Stimulated activated CD8-positive, alpha-beta memory T cell treated with anti-CD3 and anti-CD28 coated beads, Interleukin-7, amount 100 ng/mL, for 24 hours (primary cell): ENCODE data around the gene MFGE8.
"Not testable (repeated sequence)": the region's sequence is repeated elsewhere in the genome, so short reads cannot be mapped to it uniquely, and the experiment has no call there.

Experiments
- DNase-seq: peaks from one replicate; pipeline ENCODE4 v3.0.0-alpha.2; 2020; ENCODE audit warnings: low read depth

Gene MFGE8

GRCh38 chr15:88913017-88913849 is at the start of gene MFGE8:
TSS of gene MFGE8 (minus strand) at chr15:88913379. CDS start at chr15:88913319, 60 bp downstream.
- DNase-seq = peak; percentile 37

GRCh38 chr15:88959445-88959844 is 46.3 kb upstream of the MFGE8 start:
- no peak for DNase-seq

GRCh38 chr15:88956906-88957305 is 43.7 kb upstream of the MFGE8 start:
- no peak for DNase-seq

GRCh38 chr15:88956263-88956662 is 43.1 kb upstream of the MFGE8 start:
- no peak for DNase-seq

GRCh38 chr15:88954431-88955277 is 41.5 kb upstream of the MFGE8 start:
- DNase-seq = no peak

GRCh38 chr15:88950600-88951160 is 37.5 kb upstream of the MFGE8 start:
- no peak for DNase-seq

GRCh38 chr15:88949734-88950400 is 36.7 kb upstream of the MFGE8 start:
- DNase-seq = no peak

GRCh38 chr15:88940110-88940675 is 27.0 kb upstream of the MFGE8 start:
- no peak for DNase-seq

GRCh38 chr15:88939486-88939806 is 26.3 kb upstream of the MFGE8 start:
- DNase-seq = no peak

- no peak for DNase-seq
These were observed 25.8 kb upstream of the MFGE8 start for GRCh38 chr15:88938802-88939485.

GRCh38 chr15:88934449-88934848 is 21.3 kb upstream of the MFGE8 start:
- not testable (repeated sequence) for DNase-seq

- no peak for DNase-seq
These were observed 19.7 kb upstream of the MFGE8 start for GRCh38 chr15:88932875-88933330.

GRCh38 chr15:88932271-88932874 is 19.2 kb upstream of the MFGE8 start:
- no peak for DNase-seq

GRCh38 chr15:88930579-88930978 is 17.4 kb upstream of the MFGE8 start:
- no peak for DNase-seq

GRCh38 chr15:88929358-88930098 is 16.3 kb upstream of the MFGE8 start:
- DNase-seq = not testable (repeated sequence)

- not testable (repeated sequence) for DNase-seq
These were observed 15.0 kb upstream of the MFGE8 start for GRCh38 chr15:88928192-88928591.

- not testable (repeated sequence) for DNase-seq
These were observed 12.5 kb upstream of the MFGE8 start for GRCh38 chr15:88925648-88926047.

- not testable (repeated sequence) for DNase-seq
These were observed 7.8 kb upstream of the MFGE8 start for GRCh38 chr15:88920892-88921435.

- DNase-seq = no peak
These were observed 7.2 kb upstream of the MFGE8 start for GRCh38 chr15:88920186-88920891.
